H1 (cell line): Measurements from ENCODE around the gene ZNF555.

Experiments used
- ASH2L ChIP-seq: fragments of 200-600, 300-600 bp; sonication (generic); IDR thresholded peaks from one replicate; pipeline ENCODE4 v1.7.1; 2017; ENCODE audit warnings: low read length
- CBX5 ChIP-seq: fragments of 300-800, 300-1000 bp; sonication (generic); IDR thresholded peaks from 2 replicates; pipeline ENCODE4 v1.7.1; 2016; ENCODE audit warnings: antibody characterized with exemption, low read length, low read depth
- CTCF ChIP-seq, 3 experiments: IDR thresholded peaks; 1 replicate in 2 of 3; 2 replicates in 1 of 3; pipeline versions ENCODE4 v1.5.1 to v1.6.1; 2011; ENCODE audit warnings: low read length in 3 of 3, mild to moderate bottlenecking in 3 of 3, inconsistent platforms in 2 of 3, low read depth in 1 of 3, moderate library complexity in 1 of 3; ENCODE audit not compliant: insufficient read depth in 1 of 3; ENCODE audit errors: control extremely low read depth in 1 of 3
- EGR1 ChIP-seq: IDR thresholded peaks from 2 replicates; pipeline ENCODE4 v1.6.1; 2011; ENCODE audit warnings: low read depth, low read length, borderline replicate concordance
- EZH2 ChIP-seq: fragments of 200-600 bp; sonication (generic); IDR thresholded peaks from 2 replicates; pipeline ENCODE4 v1.7.1; 2012; ENCODE audit warnings: low read depth, mild to moderate bottlenecking, moderate library complexity, low read length, inconsistent platforms; ENCODE audit not compliant: severe bottlenecking
- GTF2F1 ChIP-seq: IDR thresholded peaks from 2 replicates; pipeline ENCODE4 v1.6.1; 2012; ENCODE audit warnings: low read depth, low read length, improper control_type of control experiment, borderline replicate concordance
- KDM5A ChIP-seq: fragments of 200-600 bp; IDR thresholded peaks from 2 replicates; pipeline ENCODE4 v1.7.1; 2012; ENCODE audit warnings: mild to moderate bottlenecking, low read length, inconsistent platforms, mixed read lengths
- POLR2A ChIP-seq, 2 experiments: IDR thresholded peaks; 1 replicate in 1 of 2; 2 replicates in 1 of 2; pipeline ENCODE4 v1.6.1; 2011; ENCODE audit warnings: low read depth in 2 of 2, low read length in 2 of 2, mild to moderate bottlenecking in 2 of 2; ENCODE audit errors: control extremely low read depth in 1 of 2
- POLR2AphosphoS5 ChIP-seq: IDR thresholded peaks from 2 replicates; pipeline ENCODE4 v1.6.1; 2011; ENCODE audit warnings: low read depth, low read length
- SP2 ChIP-seq: IDR thresholded peaks from 2 replicates; pipeline ENCODE4 v1.6.1; 2012; ENCODE audit warnings: mild to moderate bottlenecking, low read length, inconsistent platforms

- TF ChIP-seq EGR1 (no peak), ASH2L (no peak), POLR2A (IDR thresholded peaks at IDR 0.05; ENCODE audit: control extremely low read depth in 1 of 2, low read depth in 2 of 2, low read length in 2 of 2) (no peak), CTCF (IDR thresholded peaks at IDR 0.05; ENCODE audit: control extremely low read depth in 1 of 3, insufficient read depth in 1 of 3, low read depth in 1 of 3, low read length in 3 of 3) (no peak), KDM5A (no peak), POLR2AphosphoS5 (no peak), SP2 (no peak), CBX5 (no peak), GTF2F1 (no peak), EZH2 (no peak)
These were observed 33.7 kb upstream of the ZNF555 start for GRCh38 chr19:2807379-2808128.
